GM19099 (cell line): ENCODE measurements around the gene GPR152.
A peak's percentile ranks its signal among the peaks of the same experiment; 100 is the strongest.

Experiments used
- POLR2A ChIP-seq: IDR thresholded peaks from 3 replicates; pipeline ENCODE4 v1.6.1; 2011; ENCODE audit warnings: low read depth; ENCODE audit not compliant: insufficient read length; ENCODE audit errors: extremely low read depth

The GPR152 gene

DNA sequence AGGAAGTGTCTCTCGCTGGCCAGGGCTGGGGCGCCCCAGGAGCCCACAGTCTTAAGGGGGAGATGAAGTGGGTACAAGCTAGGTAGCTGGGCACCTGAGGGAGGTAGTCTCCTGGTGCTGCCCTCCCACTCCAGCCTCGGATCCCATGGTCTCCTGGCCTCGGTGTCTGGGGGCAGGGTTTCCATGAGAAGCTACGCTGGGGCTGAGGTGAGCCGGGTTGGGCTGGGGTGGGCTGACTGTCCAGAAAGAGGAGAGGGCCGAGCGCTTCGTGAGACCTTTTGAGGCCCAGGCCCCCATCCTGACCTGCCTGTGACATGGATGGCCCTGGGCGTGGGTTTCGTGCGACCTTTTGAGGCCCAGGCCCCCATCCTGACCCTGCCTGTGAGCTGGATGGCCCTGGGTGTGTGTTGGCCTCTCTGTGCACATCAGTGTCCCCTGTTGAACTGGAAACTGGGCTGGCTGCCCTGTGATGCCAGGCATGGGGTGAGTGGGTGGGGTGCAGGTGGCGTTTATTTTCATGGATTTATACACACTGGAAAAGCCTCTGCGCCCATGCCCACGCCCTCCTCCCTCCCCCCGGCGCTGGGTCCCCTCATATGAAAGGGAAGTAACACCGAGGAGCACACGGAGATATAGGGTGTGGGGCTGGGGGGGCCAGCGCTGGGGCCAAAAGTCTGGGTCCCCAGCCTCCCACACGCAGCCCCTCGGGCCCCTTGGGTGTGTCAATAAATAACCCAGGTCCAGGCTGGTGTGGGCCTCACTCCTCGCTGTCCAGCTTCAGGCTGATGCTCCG lies 38.9 kb upstream of the GPR152 start:
- TF ChIP-seq POLR2A: no peak

DNA sequence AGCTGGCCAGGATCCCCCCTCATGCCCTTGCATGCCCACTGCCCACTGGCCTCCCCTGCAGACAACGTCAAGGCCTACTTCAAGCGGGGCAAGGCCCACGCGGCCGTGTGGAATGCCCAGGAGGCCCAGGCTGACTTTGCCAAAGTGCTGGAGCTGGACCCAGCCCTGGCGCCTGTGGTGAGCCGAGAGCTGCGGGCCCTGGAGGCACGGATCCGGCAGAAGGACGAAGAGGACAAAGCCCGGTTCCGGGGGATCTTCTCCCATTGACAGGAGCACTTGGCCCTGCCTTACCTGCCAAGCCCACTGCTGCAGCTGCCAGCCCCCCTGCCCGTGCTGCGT lies 38.2 kb upstream of the GPR152 start:
- no peak for TF ChIP-seq POLR2A

DNA sequence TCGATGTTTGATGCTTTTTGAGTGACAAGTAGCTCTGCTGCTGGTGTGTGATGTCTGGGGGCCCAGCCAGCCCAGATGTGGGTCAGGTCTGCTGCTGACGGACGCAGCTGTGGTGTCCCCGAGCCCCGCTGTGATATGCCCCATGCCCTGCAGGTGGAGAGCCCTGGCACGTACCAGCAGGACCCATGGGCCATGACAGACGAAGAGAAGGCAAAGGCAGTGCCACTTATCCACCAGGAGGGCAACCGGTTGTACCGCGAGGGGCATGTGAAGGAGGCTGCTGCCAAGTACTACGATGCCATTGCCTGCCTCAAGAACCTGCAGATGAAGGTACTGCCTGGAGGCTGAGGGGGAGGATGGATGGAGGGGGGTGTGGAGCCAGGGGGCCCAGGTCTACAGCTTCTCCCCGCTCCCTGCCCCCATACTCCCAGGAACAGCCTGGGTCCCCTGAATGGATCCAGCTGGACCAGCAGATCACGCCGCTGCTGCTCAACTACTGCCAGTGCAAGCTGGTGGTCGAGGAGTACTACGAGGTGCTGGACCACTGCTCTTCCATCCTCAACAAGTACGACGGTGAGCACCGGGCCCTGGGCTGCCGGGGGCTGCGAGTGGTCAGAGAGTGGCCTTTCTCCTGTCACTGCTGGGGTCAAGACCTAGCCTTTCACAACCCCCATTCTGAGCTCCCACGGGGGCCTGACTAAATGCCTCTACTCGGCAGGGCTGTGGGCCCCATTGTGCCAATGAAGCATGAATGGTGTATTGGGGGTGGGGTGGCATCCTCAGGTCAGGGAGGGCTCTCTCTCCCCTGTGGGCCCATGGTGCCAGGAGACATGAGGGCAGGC lies 37.6 kb upstream of the GPR152 start:
- TF ChIP-seq POLR2A: no peak

DNA sequence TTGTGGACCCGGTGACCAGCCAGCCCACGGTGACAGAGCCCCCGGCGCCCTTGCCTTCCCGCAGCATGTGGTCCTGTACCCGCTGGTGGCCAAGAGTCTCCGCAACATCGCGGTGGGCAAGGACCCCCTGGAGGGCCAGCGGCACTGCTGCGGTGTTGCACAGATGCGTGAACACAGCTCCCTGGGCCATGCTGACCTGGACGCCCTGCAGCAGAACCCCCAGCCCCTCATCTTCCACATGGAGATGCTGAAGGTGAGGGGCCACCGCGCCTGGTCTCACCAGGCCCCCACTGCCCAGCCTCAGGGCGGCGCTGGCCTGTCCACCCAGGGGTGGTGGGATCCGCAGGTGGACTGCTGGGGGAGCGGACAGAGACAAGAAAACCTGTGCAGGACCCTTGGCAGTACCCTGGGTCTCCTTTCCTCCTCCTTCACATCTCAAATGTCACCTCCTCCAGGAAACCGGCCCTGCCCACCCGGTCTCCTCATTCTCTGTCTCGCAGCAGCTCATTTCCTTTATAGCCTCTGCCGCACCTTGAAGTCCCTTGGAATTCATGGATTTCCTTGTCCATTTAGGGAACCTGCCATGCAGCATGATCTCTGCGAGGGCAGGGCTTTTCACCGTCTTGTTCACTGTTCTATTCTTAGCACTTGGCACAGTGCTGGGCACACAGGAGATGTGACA lies 36.8 kb upstream of the GPR152 start:
- TF ChIP-seq POLR2A: no peak

DNA sequence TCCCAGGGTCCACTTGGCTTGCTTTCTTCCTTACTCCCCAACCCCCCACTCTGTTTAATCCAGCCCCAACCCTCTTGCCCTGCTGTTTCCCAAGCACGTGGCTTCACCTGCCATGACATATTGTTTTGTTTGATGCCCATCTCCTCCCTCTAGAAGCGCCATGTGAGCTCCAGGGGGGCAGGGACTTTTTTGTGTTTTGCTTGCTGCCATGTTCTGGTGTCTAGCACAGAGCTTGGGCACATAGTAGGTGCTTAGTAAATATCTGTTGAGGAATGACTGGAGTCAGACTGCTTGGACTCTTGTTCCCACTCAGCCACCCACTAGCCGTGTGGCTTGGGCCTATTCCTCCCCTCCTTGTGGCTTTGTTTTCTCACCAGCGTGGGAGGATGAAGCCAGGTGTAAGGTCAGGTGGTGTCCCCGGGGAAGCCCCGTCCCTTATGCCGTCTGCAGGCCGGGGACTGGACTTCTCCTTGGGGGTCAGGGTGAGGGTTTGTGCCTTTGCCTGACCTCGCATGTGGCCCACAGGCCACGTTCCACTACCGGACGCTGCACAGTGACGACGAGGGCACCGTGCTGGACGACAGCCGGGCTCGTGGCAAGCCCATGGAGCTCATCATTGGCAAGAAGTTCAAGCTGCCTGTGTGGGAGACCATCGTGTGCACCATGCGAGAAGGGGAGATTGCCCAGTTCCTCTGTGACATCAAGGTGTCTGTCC lies 34.1 kb upstream of the GPR152 start:
- TF ChIP-seq POLR2A: no peak

DNA sequence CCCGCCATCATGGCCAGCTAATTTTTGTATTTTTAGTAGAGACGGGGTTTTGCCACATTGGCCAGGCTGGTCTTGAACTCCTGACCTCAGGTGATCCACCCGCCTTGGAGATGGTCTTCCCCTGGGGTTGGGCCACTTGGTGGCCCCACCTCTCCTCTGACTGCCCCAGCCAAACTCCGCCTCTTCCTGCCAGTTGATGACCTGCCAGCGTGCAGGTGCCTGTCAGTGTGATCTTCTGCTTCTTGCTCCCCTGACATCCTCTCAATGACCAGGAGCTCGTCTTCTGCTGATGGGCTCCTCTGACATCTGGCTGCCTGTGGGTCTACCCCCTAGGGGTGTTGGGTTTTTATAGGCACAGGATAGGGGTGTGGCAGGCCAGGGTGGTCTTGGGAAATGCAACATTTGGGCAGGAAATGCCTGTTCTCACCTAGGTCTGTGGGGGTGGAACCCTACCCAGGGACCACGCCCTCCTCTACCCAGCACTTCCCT lies 33.4 kb upstream of the GPR152 start:
- TF ChIP-seq POLR2A: peak; percentile 92

DNA sequence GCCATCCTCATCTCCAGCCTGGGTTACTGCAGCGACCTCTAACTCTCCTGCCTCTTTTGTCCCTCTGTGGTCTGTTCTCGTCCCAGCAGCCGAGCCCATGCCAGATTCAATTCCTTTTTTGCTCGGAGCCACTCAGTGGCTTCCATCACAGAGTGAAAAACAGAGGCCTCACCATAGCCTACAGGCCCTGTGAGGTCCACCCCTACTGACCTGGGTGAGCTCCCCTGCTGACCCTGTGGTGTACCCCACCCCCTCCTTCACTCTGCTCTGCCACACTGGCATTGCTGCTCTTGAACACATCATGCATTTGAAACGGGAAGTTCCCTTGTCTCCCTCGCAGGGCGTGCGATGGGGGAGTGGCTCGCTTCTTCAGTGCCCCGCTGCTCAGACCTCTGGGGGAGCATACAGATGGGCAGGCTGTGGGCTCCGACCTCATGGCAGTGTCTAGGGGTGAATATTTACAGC lies 32.4 kb upstream of the GPR152 start:
- TF ChIP-seq POLR2A: no peak

DNA sequence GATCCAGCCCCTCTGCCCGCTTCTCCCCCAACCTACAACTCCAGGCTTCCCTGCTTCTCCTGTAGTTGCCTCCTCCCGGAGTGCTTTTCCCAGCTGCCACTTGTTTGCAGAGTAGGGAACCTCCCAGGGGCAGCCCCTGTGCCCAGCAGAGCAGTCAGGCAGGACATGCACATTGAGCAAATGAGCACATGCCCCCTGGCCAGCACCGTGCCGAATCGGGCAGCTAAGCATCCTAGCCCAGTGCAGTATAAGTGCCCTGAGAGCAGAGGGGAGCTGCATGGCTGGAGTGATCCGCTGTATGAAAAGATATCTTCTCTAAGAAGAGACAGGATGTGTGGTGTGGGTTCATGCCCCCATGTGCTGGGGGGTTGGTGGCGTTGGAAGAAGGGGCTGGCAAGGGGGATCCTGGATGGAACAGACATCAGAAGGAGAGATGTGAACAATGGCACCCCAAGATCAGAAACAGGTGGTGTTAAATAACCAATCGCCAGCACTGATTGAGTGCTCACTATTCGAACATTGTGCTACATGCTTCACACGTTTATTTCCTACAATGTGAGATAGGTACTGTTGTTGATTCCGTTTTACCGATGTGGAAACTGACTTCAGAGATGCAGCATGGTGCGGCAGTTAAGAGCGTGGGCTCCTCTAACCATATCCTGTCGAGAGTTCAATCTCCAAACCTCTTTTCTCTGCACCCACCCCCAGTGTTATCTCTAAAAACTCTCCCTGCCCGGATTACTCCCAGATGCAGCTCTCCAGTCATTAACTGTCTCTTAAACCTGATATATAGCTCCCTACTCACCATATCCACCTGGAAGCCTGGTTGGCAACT lies 31.5 kb upstream of the GPR152 start:
- no peak for TF ChIP-seq POLR2A

DNA sequence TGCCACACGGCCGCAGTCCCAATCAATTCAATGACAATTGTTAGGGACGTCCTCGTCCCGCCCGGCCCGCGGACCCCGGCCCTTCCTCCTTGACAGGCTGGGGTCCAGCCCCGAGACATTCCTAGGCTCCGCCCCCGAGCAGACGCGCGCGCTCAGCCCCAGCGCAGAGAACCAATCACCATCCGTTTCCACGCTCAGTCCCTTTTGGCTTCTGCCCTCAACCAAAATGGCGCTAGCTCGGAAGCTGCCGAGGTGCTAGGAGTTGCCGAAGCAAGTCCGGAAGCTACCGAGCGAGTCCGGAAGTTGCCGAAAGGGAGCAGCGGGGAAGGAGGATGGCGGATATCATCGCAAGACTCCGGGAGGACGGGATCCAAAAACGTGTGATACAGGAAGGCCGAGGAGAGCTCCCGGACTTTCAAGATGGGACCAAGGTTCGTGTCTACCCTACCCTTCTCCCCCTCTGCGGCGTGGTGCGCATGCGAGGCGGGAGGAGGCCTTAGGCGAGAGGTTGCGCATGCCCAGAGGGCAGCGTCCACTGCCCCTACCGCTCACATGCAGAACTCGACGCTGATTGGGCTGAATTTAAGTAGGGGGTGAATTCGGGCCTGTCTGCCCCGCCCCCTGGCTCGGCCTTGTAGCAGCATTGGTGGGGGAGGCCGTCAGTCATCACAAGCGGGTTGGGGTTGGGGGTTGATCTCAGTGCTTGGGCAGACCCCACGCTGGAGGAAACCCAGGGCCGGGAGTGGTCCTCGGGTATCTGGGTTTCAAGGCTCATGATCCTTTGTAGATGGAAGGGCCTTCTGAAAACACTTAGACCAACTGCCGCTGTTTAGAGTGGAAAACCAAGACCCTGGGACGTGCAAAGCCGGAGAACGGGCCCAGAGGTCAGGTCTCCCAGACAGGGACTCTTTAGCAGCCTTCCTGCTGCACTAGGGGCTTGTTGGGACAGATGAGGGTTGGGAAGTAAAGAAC lies 30.6 kb upstream of the GPR152 start, which contains the start of gene AIP:
Gene AIP (plus strand): TSS at position 200 of the 972 bp plus-strand sequence. CDS start 133 bp downstream, at position 333.
- TF ChIP-seq POLR2A: peak; percentile 73

DNA sequence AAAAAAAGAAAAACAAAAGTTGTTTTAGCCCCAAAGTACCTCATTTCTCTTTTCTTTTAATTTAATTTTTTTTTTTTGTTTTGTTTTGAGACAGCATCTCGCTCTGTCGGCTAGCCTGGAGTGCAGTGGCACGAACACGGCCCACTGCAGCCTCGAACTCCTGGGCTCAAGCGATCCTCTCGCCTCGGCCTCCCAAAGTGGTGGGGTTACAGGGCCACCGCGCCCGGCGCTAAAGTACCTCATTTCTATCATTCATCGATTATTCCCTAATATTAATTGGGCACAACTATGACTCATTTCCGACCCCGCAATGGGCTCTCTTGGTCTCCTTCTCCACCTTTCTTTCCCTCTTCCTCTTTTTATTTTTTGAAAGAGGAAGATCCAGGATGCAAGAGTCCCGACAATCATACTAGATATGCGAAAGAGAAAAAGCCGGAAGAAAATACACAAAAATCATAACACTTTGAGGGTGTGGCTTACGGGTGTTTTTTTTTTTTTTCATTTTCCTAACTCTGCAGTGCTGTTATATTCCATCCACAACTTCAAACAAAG lies 29.8 kb upstream of the GPR152 start:
- TF ChIP-seq POLR2A: no peak

DNA sequence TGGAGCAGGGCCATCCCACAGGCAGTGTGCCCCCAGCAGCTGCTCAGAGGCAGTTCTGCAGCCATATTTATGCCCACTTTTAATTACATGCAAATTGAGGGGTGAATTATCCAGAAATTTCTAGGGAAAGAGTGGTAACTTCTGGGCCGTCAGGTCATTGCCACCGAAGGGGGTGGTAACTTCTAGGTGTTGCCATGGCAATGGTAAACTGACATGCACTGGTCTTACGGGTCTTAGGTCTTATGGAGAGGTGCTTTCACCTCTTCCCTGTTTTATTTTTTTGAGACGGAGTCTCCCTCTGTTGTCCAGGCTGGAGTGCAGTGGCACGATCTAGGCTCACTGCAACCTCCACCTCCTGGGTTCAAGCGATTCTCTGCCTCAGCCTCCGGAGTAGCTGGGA lies 20.4 kb upstream of the GPR152 start:
- no peak for TF ChIP-seq POLR2A

DNA sequence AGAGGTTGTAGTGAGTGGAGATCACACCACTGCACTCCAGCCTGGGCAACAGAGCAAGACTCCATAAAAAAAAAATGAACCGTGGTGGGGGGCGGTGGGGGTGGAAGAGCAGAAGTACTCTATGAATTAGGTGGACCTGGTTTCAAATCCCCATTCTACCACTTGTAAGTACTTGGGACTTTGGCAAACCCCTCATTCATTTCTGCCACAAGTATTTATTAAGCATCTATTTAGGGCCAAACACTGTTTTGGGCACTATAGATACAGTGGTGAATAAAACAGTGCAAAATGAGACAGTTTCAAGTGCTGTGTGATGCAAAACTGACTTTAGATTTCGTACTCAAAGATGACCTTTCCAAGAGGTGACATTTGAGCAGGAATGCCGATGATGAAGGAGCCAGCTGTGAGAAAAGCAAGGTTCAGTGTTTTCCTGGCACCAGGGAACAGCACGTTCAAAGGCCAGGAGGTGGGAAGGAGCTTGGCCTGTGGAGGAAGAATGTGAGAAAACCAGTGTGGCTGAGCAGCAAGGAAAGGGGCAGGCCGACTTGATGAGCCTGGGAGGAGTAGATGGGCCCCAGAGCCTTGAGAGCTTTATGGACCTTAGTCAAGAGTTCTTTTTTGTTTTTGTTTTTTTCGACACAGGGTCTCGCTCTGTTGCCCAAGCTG lies 17.9 kb upstream of the GPR152 start:
- TF ChIP-seq POLR2A: no peak

DNA sequence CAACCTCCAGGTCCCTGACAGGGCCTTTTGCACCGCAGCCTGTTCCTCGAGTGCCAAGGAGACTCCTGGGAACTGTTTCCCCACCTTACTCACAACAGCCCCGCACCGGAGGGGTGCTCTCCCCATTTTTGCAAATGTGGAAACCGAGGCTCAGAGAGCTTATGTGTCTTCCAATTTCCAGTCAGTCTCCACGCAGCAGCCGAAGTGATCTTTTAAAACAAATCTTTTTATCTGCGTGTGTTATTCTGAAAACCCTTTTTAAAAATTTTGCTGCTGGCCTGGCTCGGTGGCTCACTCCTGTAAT lies 16.9 kb upstream of the GPR152 start:
- no peak for TF ChIP-seq POLR2A
